GM19468 (cell line): Measurements from ENCODE around the gene TAF1C.
"Not testable (repeated sequence)": the region's sequence is repeated elsewhere in the genome, so short reads cannot be mapped to it uniquely, and the experiment has no call there.

Experiments used
- ATAC-seq: cut with Tn5 transposase; IDR thresholded peaks from one replicate; pipeline ENCODE4 v1.9.1; 2021; ENCODE audit warnings: mild to moderate bottlenecking, moderate library complexity, moderate number of reproducible peaks; ENCODE audit not compliant: unreplicated experiment; ENCODE audit errors: extremely low read depth

TAF1C gene, protein sequence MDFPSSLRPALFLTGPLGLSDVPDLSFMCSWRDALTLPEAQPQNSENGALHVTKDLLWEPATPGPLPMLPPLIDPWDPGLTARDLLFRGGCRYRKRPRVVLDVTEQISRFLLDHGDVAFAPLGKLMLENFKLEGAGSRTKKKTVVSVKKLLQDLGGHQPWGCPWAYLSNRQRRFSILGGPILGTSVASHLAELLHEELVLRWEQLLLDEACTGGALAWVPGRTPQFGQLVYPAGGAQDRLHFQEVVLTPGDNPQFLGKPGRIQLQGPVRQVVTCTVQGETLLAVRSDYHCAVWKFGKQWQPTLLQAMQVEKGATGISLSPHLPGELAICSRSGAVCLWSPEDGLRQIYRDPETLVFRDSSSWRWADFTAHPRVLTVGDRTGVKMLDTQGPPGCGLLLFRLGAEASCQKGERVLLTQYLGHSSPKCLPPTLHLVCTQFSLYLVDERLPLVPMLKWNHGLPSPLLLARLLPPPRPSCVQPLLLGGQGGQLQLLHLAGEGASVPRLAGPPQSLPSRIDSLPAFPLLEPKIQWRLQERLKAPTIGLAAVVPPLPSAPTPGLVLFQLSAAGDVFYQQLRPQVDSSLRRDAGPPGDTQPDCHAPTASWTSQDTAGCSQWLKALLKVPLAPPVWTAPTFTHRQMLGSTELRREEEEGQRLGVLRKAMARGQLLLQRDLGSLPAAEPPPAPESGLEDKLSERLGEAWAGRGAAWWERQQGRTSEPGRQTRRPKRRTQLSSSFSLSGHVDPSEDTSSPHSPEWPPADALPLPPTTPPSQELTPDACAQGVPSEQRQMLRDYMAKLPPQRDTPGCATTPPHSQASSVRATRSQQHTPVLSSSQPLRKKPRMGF

DNA sequence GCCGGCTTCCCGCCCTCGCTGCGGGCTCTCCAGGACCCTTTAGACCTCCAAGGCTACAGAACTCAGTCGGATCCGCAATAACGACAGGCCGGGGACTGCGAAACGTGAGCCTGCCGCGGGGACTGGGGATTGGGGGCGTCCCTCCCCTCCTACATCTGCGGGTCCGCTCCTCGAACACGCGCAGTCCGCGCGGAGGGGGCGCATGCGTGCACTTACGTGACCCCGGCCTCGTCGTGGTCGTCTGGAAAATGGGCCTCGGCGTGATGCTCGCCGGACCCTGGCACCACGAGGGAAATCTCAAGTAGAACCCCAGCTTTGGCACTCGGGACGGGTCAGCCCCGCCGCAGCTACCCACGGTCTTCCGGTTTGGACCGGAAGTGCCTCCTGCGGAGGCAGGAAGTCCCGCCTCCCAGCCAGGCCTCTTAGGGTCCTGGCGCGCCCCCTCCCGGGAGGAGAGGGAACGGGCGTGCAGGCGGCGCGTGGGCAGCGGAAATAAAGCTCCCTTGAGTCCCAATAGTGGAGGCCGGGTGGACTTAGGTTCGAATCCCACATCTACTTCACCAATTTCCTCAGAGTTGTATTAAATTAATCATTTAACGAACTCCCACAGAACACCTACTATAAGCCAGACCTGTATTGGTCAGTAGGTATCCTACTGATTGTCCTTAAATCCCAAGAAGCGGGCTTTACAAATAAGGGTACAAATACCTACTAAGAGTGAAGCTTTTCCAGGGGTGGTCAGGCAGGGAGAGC is at the start of gene TAF1C:
TAF1C (minus strand) TSS at position 373 of the 753 bp plus-strand sequence. CDS start 2,069 bp downstream, outside the sequence.
- ATAC-seq, result peak; percentile 89

DNA sequence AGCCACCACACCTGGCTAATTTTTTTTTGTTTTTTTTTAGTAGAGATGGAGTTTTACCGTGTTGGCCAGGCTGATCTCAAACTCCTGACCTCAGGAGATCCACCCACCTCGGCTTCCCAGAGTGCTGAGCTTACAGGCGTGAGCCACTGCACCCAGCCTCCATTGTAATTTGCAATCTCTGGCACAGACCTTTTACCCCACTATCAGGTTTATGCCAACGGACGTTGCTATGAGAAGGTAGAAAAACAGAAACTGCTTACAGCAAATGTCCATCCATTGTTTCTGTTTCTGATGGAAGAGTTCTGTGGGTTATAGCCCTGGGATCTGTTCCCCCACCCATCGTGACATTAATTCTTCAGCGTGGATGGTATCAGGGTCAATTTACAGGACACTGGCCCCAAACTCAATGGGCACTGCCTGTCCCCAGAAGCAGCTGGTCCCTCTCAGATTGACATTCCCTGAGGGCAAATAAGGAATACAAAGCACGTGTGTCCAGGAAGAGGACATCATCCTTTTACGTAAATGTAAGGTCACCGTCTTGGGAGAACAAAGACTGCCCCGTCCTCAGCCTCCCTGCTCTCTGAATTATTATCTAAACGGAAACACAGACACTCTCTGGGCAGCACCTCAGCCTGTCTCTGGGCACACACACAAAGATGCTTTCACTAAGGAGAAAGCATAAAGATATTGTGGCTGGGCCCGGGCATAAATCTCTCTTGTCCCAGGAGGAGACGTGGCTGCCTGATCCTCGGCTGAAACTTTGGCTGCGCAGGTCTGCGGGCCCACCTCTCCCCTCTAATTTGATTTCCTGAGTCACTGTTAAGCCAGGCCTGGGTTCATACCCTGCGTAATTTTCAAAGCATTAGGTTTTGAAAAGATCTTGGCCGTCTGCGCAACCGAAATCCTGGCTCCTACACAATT is 47.7 kb upstream of the TAF1C start:
- ATAC-seq, result no peak

DNA sequence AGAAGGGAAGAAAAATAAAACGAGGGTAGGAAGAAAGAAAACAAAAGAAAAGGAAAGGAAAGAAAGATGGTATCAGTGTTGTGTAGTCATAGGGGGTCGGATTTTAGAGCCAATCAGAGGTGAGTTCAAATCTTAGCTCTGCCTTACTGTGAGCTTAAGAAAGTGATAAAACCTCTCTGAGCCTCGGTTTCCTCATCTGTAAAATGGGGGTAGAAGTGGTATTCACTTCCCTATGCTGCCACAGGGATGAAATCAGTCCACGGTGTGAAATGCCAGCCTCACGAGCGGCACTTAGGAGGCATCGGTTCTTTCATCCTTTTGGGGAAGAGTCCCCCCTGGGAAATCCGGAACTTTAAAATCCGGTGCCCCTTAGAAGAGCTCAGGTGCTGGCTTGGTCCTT is 46.9 kb upstream of the TAF1C start:
- no peak for ATAC-seq

DNA sequence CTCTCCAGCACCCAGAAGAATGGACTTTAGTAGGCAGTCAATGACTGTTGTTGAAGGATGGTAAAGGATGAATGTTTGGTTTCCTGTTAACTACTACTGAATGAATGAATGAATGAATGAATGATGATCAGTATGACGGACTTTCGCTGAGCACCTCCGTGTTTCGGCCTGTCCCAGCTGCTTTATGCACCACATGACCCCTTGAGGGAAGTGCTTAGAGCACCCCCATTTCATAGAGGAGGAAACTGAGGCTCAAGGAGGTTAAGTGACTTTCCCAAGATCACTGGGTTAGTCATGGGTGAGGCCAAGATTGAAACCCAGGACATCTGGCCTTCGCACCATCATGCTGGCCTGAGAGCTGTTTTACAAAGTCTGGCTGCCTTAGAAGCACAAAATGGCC is 46.1 kb upstream of the TAF1C start:
- no peak for ATAC-seq

DNA sequence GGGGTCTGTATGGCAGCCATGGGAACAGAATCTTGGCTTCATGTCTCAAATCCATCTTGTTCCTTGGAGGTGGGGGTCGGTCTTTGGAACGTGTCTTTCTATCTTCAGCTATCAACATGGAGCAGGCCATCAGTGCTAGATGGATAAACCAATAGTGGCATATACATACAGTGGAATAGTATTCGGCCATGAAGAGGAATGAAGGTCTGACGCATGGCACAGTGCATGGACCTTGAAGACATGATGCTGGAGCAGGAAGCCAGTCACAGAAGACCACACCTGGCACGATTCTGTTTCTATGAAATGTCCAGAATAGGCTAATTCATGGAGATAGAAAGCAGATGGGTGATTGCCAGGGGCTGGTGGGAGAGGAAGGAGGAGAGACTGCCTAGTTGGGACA is 45.2 kb upstream of the TAF1C start:
- ATAC-seq, result no peak

DNA sequence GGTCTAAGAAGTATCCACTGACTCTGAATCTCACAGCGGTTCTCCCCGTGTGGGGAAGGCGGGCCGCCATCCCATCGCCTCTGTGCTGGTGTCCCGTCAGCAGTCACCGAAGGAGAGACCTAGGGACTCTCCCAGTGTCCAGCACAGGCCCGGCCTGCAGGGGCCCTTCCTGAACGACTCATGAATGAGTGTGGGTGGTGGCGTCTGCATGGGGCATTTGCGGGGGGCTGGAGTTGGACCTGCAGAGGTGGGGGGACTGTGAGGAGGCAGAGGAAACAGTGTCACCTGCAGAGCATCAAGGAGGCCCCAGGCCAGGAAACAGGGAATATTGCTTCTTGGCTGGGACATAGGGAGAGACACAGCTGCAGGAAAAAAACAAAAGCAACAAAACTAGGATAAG is 42.6 kb upstream of the TAF1C start:
- no peak for ATAC-seq

DNA sequence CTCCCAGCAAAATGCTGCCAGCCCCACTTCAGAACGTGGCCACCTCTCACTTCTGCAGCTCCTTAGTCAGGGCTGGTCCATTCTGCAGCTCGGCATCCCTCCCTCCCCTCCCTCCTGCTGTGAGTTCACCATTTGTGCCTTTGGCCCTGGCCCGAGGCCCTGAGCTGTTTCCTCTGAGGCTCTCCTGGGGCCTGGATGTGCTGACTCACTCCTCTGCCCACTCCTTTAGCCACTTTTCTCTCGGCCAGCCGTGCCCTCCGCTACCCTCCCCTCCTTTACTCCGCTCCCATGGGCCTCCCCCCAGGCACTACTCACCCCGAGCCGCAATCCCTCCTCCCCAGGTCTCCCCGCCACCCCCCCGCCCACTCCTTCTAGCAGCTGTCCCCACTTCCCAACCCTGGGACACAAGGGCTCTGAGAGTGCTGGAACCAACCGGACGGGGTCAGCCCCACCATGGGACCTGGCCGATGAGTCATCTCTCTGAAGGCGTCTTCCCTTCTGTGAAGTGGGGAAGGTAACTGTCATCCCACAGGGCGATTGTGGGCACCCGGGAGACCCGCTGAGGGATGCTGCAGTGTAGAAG is 41.5 kb upstream of the TAF1C start:
- ATAC-seq, result no peak

DNA sequence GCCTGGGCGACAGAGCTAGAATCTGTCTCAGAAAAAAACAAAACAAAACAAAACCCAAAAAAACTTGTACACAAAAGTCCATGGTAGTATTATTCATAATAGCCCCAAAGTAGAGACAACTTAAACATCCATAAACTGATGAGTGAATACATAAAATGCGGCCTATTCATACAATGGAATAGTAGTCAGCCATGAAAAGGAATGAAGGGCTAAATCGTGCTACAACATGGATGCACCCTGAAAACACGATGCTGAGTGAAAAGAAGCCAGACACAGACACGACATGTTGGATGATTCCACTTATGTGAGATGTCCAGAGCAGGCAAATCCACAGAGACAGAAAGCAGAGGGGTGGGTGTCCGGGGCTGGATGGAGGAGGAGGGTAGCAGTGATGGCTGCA is 40.7 kb upstream of the TAF1C start:
- ATAC-seq, result no peak

DNA sequence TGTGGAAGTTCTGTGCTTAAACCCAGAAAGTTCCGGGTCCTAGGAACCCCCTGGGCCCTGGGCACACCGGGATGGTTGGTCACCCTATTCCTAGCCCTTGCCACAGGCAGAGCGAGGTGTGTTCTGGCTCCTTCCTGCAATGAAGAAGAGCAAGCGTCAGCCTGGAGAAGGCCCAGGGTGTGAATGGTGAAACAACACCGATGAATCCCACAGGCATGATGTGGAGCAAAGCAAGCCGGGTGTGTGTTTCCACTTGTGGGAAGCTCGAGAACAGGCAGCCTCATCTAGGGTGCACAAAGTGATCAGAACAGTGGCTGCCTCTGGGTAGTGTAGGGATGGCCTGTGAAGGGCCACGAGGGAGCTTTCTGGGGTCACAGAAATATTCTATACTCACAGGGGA is 39.2 kb upstream of the TAF1C start:
- ATAC-seq, result no peak

DNA sequence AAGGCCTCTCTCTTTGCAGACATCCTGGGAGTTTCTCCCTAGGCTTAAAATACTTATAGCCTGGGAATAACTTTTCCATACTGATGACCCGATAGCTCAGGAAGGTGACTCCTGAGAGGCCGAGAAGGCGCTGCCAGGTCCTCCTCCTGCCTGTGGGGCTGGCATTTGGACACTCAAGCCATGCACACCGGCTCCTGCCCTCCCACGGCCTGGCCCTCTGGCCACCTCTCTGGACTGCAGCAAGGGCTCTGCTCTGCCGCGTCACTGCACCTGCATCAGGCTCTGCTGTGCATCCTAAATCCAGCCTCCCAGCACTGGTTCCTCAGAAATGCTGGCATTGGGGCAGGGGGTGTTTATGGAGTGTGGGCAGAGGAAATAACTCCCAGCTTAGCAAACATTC is 38.7 kb upstream of the TAF1C start:
- no peak for ATAC-seq

DNA sequence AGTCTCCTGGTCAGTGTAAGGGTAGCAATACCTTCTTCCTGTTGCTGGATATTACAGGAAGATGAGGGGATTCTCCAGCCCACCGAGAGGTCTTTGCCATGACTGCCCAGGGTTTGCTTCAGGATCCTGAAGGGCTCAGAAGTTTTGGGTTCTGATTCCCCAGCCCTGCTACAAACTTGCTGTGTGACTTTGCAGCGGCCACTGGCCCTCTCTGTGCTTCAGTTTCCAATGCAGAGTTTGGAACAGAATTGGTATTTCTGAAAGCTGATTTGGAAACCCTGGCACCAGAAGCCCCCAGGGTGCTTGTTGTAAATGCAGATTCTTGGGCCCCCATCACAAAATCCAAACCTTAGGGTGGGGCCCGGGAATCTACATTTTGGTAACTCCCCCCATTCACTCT is 38.3 kb upstream of the TAF1C start:
- ATAC-seq, result no peak

DNA sequence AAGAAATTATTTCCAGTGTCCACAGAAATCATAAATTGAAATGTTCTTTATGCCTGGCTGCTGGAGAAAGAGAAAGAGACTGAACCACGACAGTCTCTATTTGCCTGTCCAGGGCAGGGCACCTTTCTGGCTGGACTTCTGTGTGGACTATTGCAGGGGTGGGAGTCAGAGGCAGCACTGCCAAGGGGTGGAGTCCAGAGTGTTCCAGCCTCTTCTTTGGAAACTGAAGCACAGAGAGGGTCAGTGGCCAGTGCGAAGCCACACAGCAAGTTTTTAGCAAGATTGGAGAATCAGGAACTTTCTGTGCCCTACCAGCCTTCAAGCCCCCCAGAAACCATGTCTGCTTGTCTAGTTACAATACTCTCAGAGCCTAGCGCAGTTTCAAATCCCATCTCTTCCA is 37.7 kb upstream of the TAF1C start:
- ATAC-seq, result no peak

DNA sequence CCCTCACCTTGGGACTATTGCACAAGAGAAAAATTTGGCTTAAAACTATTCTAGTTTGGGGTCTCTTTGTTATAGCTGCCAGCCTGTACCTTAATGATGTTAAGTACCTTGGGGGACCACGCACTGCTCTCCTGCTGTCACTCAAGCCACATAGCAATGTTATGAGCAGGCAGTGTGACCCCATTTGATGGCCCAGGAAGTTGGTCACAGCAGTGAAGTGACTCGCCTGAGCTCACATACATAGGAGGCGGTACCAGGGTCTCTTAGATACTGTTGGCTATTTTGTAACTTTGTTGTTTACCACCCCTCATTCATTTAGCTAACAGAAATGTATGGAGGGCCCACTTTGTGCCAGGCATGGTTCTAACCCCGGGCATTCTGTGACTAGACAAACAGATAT is 36.6 kb upstream of the TAF1C start:
- ATAC-seq, result no peak

DNA sequence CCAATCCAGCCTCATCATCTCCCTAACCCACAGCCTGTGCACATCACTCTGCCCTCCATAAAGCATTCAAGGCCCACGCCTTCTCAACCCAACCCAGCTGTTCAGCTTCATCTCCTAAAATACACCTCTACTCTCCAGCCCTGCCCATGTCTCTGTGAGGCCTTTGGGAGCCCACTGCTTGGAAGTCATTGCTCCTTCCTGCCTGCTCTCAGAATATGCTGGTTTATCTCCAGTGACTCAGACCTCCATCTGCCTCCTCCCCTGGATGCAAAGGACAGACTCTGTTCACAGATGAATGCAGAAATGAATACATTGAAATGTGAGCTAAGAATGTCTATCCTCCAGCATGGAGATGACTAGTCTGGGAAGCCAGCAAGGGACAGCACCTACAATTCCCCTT is 34.0 kb upstream of the TAF1C start:
- ATAC-seq, result no peak

DNA sequence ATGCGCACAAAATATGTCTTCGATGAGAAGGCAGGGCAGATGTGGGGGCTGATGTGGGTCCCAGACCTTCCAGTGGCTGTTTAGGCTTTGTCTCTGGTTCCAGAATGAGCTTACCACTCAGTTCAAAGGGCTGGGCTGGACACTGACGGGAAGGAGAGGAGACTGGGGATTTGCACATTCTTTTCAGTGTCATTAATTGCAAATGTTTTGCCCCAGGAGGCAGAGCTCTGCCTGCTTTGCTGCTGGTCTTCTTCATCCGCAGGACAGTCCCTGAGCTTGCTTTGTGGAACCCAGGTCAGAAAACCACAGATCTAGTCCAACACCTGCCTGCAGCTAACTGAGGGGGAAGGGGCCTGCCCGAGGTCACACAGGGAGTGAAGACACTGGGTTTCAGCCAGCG is 32.1 kb upstream of the TAF1C start:
- no peak for ATAC-seq

DNA sequence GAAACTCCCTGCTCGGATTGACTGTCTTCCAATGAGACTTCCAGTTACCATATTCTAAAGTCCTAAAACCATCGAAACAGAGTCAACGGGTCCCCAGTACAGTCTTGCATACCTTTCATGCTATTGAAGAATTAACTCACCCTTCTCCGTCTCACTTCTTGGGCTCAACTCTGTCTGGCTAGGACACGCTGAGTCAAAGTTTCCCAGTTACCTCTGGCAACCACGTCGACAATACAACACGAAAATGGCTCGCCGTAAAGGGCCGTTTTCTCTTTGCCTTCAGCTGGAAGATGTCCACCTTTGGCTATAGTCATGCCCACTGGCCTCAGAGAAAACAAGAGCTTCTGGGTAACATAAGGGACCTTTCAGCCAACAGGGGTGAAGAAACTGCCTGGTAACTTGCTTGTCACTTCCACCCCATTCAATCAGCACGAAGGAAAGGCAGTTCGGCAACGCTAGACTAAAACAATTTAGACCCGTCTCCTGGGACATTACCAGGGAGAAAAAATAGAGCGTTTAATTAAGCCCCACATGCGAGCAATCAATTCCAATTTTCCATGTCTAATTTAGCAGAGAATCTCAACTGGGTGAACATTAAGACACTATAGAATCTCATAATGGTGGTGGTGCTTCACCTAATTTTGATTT is 31.4 kb upstream of the TAF1C start:
- no peak for ATAC-seq

DNA sequence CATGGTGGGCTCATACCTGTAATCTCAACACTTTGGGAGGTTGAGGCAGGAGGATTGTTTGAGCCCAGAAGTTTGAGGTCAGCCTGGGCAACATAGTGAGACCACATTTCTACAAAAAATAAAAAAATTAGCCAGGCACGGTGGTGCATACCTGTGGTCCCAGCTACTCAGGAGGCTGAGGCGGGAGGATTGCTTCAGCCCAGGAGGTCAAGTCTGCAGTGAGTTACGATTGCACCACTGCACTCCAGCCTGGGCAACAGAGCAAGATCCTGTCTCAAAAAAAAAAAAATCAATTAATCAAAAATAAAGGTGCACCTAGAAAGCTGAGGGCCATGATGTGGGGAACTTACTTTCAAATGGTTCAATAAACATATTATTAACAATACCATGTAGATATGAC is 29.3 kb upstream of the TAF1C start:
- not testable (repeated sequence) for ATAC-seq

DNA sequence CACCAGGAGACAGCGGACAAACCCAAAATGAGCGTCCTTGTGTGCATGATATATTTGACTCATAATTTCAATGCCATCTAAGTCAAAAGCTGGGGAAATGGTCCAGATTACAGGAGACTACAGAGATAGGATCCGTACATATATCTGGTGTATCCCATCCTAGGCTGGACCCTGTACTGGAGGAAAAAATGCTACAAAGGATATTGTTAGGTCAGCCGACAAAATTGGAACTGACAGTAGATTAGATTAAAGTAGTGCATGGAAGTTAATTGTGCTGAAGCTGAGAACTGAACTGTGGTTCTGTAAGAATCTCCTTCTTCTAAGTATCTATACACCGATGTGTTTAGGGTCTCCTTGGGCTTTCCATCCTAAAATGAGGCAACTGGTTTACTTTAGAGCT is 28.7 kb upstream of the TAF1C start:
- ATAC-seq, result no peak
